ENCODE data around the gene VEZT.

DNA sequence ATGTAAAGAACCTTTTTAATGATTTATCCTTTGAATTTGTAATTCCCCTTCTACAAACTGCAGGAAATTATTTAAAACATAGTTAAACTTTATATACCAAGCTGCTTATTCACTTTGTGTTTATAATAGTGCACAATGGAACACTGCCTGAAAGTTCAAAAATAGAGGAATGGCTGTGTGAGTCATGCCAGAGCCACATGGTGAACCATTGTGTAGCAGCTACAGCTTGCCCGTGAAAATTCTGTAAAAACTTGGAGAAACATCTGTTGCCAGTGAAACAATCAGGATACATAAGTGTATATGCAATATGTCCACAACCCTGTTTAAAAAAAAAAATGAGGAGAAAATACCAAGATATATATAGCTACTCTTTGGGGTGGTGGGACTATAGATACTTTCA lies 59.5 kb downstream of the VEZT start:
- TF ChIP-seq, protein P1, sequence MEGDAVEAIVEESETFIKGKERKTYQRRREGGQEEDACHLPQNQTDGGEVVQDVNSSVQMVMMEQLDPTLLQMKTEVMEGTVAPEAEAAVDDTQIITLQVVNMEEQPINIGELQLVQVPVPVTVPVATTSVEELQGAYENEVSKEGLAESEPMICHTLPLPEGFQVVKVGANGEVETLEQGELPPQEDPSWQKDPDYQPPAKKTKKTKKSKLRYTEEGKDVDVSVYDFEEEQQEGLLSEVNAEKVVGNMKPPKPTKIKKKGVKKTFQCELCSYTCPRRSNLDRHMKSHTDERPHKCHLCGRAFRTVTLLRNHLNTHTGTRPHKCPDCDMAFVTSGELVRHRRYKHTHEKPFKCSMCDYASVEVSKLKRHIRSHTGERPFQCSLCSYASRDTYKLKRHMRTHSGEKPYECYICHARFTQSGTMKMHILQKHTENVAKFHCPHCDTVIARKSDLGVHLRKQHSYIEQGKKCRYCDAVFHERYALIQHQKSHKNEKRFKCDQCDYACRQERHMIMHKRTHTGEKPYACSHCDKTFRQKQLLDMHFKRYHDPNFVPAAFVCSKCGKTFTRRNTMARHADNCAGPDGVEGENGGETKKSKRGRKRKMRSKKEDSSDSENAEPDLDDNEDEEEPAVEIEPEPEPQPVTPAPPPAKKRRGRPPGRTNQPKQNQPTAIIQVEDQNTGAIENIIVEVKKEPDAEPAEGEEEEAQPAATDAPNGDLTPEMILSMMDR (IDR thresholded peaks at IDR 0.05; ENCODE audit: borderline replicate concordance, extremely low read depth, low read length, poor library complexity, severe bottlenecking): no peak
- no peak for TF ChIP-seq EZH2 (IDR thresholded peaks at IDR 0.05; ENCODE audit: borderline replicate concordance, low read depth, low read length, severe bottlenecking)
